Gastrocnemius medialis (tissue), 4 donors: ENCODE data around the gene ERC2. TPM values are rescaled to one million over a fixed set of nuclear protein-coding genes. Genes with fewer than 3 reads are reported as not detected.

Experiments
- ATAC-seq, 2 donors: fragments of 150-250 bp; one replicate each; pipeline ENCODE4 v1.9.1; 2016
- DNase-seq, 2 donors: peaks; one replicate each; pipeline ENCODE4 v3.0.0-alpha.2; 2019
- H3K27ac ChIP-seq, 4 donors: fragments of 200-600 bp; sonication (generic); 1 replicate in 1 of 4; 2 replicates in 3 of 4; pipeline ENCODE4 v1.5.1; 2016 to 2018; ENCODE audit warnings: mild to moderate bottlenecking in 2 of 4, moderate library complexity in 1 of 4
- H3K27me3 ChIP-seq, 3 donors: fragments of 200-600 bp; sonication (generic) in 2 of 3; 1 replicate in 1 of 3; 2 replicates in 2 of 3; pipeline versions ENCODE4 v1.5.1 to v1.6.0; 2016 to 2019; ENCODE audit warnings: mild to moderate bottlenecking in 1 of 3, moderate library complexity in 1 of 3
- H3K36me3 ChIP-seq, 2 donors: fragments of 200-600 bp; sonication (generic) in 1 of 2; one replicate each; pipeline ENCODE4 v1.5.1; 2017 to 2018
- H3K4me1 ChIP-seq, 2 donors: fragments of 200-600 bp; sonication (generic) in 1 of 2; one replicate each; pipeline ENCODE4 v1.5.1; 2016 to 2017; ENCODE audit warnings: mild to moderate bottlenecking in 2 of 2
- H3K4me3 ChIP-seq, 4 donors: fragments of 200-600 bp; sonication (generic) in 3 of 4; 1 replicate in 1 of 4; 2 replicates in 3 of 4; pipeline ENCODE4 v1.5.1; 2016 to 2019; ENCODE audit warnings: mild to moderate bottlenecking in 2 of 4
- H3K9me3 ChIP-seq, 3 donors: fragments of 200-600 bp; sonication (generic) in 2 of 3; 1 replicate in 1 of 3; 2 replicates in 2 of 3; pipeline ENCODE4 v1.5.1; 2016 to 2019
- POLR2A ChIP-seq, 2 donors: fragments of 450-650 bp; IDR thresholded peaks; one replicate each; pipeline ENCODE4 v1.6.1; 2017; ENCODE audit warnings: antibody characterized with exemption in 2 of 2, mild to moderate bottlenecking in 2 of 2, moderate library complexity in 2 of 2
- in situ Hi-C, 4 donors: fragments of 200-750 bp; cut with MboI; loops; one replicate each; pipeline versions ENCODE4 v1.15.0 to v1.8.0; 2017; ENCODE audit warnings: low sequenced_read_pairs in 4 of 4
- intact Hi-C: fragments of 100-400 bp; cut with DNase I; formaldehyde crosslinking; loops from one replicate; pipeline ENCODE4 v1.15.1; 2023; ENCODE audit warnings: low total_unique reads
- total RNA-seq, 4 donors: library from RNA; depleted of rRNA; stranded (reverse); fragments of >200 nt; gene quantifications; one replicate each; pipeline versions ENCODE4 v1.1.0 to v1.2.3, GENCODE V29; 2016
- TF ChIP-seq, protein P1 (sequence below), 5 experiments: fragments of 450-650 bp in 3 of 5; fragments of 200-600 bp in 2 of 5; sonication (generic) in 2 of 5; IDR thresholded peaks in 4 of 5; conservative IDR thresholded peaks in 1 of 5; 1 replicate in 4 of 5; 2 replicates in 1 of 5; pipeline ENCODE4 v1.5.1; 2016 to 2019; ENCODE audit warnings: antibody characterized with exemption in 5 of 5, mild to moderate bottlenecking in 3 of 5, moderate library complexity in 3 of 5

The ERC2 gene
- total RNA-seq, 4 donors from 2014 or later, result not detected

DNA sequence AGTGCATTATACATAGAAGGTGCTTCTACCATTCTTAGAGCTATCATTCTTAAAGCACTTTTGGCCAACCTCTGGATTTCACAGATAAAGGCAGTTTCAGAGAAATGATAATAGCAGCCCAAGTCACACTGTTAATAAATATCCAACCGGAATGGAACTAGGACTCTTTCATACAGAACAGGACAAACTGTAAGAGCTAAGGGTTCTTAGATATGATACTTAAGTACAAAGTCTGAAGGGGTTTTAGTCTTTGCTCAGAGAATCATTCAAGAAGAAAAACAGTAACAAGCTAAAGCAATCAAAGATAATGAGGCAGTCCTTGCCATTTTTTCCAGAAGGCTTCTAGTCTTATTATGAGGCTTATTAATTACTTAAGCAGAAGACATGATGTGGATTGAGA lies 239.0 kb downstream of the ERC2 start:
- in situ Hi-C loops (loop anchor here in 1 of 4 donors (25.0 kb wide), 1 partner anchor 742 kb away; the partner anchor contains the start of gene WNT5A), intact Hi-C loops (no loop called here)
- H3K9me3 ChIP-seq, result no peaks in the 10 kb centered on the region
- TF ChIP-seq POLR2A (IDR thresholded peaks at IDR 0.05), result no peak
- TF ChIP-seq, protein P1, sequence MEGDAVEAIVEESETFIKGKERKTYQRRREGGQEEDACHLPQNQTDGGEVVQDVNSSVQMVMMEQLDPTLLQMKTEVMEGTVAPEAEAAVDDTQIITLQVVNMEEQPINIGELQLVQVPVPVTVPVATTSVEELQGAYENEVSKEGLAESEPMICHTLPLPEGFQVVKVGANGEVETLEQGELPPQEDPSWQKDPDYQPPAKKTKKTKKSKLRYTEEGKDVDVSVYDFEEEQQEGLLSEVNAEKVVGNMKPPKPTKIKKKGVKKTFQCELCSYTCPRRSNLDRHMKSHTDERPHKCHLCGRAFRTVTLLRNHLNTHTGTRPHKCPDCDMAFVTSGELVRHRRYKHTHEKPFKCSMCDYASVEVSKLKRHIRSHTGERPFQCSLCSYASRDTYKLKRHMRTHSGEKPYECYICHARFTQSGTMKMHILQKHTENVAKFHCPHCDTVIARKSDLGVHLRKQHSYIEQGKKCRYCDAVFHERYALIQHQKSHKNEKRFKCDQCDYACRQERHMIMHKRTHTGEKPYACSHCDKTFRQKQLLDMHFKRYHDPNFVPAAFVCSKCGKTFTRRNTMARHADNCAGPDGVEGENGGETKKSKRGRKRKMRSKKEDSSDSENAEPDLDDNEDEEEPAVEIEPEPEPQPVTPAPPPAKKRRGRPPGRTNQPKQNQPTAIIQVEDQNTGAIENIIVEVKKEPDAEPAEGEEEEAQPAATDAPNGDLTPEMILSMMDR (IDR thresholded peaks at IDR 0.05 in 4 of 5, conservative IDR thresholded peaks at IDR 0.05 in 1 of 5), result no peak
- H3K36me3 ChIP-seq, result no peaks in the 10 kb centered on the region
- no peak for DNase-seq
- no peaks in the 10 kb centered on the region for H3K27me3 ChIP-seq
- no peaks in the 10 kb centered on the region for H3K4me1 ChIP-seq
- no peak overlapping the region for H3K27ac ChIP-seq
- ATAC-seq, result no peak
- H3K4me3 ChIP-seq, result no peak overlapping the region

DNA sequence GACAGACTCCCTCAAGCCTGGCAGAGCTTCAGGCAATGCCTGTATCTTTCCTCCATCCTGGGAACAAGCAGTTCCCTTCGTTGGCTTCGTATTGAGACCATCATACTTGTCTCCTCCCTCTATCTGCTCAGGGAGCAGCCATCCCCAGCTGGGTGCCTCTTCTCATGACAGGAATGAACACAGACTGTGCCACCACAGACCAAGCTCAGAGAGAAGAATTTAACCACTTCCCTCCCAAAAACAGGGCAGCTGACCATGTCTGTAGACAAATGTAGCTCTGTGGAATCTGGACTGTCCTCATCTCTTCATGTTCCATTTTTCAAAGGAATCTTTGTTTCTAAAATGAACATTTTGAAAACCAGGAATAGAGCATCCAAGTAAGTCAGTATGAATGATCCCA lies 245.4 kb downstream of the ERC2 start:
- no peak for DNase-seq
- ATAC-seq, result no peak
- intact Hi-C loops, result no loop called here
- TF ChIP-seq, protein P1 (IDR thresholded peaks at IDR 0.05 in 4 of 5, conservative IDR thresholded peaks at IDR 0.05 in 1 of 5), result no peak
- no peak for TF ChIP-seq POLR2A (IDR thresholded peaks at IDR 0.05)
- H3K4me1 ChIP-seq, result no peaks in the 10 kb centered on the region
- in situ Hi-C loops, result no loop called here
- no peaks in the 10 kb centered on the region for H3K9me3 ChIP-seq
- no peaks in the 10 kb centered on the region for H3K36me3 ChIP-seq
- no peaks in the 10 kb centered on the region for H3K27me3 ChIP-seq
- no peak overlapping the region for H3K4me3 ChIP-seq
- no peak overlapping the region for H3K27ac ChIP-seq

DNA sequence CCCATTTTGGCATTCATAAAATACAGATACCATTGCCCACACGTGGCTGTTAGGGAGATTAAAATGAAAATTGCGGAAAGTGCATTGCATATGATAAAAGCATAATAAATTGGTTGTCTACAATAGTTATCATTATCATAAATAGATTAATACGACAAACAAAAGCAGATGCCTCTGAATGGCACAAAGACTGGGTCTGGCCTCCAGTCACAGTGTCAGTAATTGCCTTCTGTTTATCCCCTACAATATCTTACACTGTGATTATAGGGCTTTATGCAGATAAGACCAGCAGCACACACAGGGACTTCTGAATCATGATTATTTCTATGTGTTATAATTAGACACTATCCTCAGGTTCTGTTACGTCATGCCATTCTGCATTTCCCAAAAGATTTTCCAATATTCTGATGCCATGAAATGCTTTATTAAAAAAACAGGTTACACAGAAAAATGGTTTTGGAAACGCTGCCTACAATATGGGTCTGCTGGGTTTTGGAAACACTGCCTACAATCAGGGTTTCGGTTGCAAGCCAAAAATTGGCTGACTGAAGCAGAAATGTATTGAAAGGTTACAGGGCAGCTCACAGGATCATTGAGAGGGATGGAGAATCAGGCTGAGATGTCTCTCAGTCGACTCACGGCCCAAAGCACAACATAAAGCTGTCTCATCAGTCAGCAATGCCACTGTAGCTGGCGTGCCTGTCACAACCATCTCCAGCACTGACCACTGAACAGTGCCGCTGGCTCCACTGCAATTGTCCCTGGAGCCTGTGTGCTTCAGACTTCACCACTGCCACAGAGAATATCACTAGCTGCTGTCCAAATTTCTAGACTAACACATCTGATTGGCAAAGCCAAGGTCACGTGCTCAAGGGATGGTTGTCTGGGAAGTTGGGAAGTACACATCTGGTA lies 248.1 kb downstream of the ERC2 start:
- H3K9me3 ChIP-seq, result no peaks in the 10 kb centered on the region
- H3K27me3 ChIP-seq, result no peaks in the 10 kb centered on the region
- TF ChIP-seq, protein P1 (IDR thresholded peaks at IDR 0.05 in 4 of 5, conservative IDR thresholded peaks at IDR 0.05 in 1 of 5), result no peak
- no peak for TF ChIP-seq POLR2A (IDR thresholded peaks at IDR 0.05)
- ATAC-seq, result no peak
- no peaks in the 10 kb centered on the region for H3K36me3 ChIP-seq
- H3K4me3 ChIP-seq, result no peak overlapping the region
- in situ Hi-C loops, result no loop called here
- intact Hi-C loops, result no loop called here
- H3K27ac ChIP-seq, result no peak overlapping the region
- H3K4me1 ChIP-seq, result no peaks in the 10 kb centered on the region
- DNase-seq, result no peak

DNA sequence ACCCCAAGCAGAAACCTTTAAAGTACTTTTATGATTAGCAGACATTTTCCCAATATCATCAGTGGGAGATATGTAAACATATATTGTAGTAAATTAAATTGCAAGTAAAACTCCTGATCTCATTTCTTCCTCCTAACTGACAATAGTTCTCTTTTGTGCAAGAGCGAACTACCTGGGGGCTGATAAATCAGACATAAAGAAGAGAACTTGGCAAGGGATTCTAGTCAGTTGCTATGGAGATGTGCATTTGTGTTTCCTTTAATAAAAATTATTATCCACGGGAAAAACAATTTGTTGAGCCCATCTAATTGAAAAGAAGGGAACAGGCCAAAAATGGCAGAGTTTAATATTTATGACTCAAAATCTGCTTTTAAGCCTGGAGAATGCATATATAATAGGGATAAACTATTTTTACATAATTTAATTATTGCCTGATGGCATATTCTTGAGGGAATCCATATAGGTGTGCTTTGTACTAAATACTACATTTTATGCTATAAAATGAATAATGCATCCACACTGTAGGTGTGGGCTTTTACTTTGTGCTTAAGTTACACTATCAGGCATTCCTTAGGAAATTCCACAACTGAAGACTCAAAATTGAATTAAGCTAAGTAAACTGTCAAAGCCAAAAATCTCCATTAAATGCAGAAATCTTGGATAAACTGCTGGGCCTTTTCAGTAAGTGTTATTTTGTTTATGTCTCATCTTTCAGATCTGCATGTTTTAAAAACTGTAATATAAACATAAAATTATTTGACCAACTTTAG lies 258.1 kb downstream of the ERC2 start:
- ATAC-seq (no peak), DNase-seq (no peak)
- Histone ChIP-seq H3K27ac (no peak overlapping the region), H3K27me3 (no peaks in the 10 kb centered on the region), H3K4me1 (no peaks in the 10 kb centered on the region), H3K4me3 (no peak overlapping the region), H3K36me3 (no peaks in the 10 kb centered on the region), H3K9me3 (no peaks in the 10 kb centered on the region)
- intact Hi-C loops (no loop called here), in situ Hi-C loops (no loop called here)
- TF ChIP-seq, protein P1 (IDR thresholded peaks at IDR 0.05 in 4 of 5, conservative IDR thresholded peaks at IDR 0.05 in 1 of 5), result no peak
- TF ChIP-seq POLR2A (IDR thresholded peaks at IDR 0.05), result no peak
